GM19372 (cell line): ENCODE data around the gene SORBS2.

Source experiments
- ATAC-seq: cut with Tn5 transposase; IDR thresholded peaks from one replicate; pipeline ENCODE4 v1.9.1; 2021; ENCODE audit warnings: mild to moderate bottlenecking, low read depth, moderate library complexity; ENCODE audit not compliant: unreplicated experiment

Gene SORBS2

DNA sequence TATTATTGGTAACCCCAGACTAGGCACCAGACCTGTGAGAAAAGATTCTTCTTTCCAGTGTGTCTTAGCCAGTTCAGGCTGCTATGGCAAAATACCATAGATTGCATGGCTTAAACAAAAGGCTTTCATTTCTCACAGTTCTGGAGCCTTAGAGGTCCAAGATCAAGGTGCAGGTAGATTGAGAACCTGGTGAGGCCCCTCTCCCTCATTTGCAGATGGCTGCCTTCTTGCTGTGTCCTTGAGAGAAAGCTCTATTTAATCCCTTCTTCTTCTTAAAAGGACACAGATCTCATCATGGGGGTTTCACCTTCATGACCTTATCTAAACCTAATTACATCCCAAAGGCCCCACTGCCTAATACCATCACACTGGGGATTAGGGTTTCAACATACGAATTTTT is 273.2 kb downstream of the SORBS2 start:
- no peak for ATAC-seq

DNA sequence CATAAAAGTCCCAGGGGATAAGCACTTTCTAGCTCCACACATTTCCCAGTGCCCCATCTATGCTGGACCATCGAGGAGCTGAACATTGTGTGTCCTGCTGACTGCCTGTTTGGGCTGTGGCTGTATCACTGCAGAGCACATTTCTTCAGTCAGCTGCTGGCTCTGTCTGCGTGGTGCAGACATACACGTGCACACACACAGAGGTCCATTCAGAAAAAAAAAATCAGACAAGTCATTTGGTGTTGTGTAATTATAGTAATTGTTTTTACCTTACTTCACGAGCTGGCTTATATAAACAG is 275.6 kb downstream of the SORBS2 start:
- no peak for ATAC-seq

DNA sequence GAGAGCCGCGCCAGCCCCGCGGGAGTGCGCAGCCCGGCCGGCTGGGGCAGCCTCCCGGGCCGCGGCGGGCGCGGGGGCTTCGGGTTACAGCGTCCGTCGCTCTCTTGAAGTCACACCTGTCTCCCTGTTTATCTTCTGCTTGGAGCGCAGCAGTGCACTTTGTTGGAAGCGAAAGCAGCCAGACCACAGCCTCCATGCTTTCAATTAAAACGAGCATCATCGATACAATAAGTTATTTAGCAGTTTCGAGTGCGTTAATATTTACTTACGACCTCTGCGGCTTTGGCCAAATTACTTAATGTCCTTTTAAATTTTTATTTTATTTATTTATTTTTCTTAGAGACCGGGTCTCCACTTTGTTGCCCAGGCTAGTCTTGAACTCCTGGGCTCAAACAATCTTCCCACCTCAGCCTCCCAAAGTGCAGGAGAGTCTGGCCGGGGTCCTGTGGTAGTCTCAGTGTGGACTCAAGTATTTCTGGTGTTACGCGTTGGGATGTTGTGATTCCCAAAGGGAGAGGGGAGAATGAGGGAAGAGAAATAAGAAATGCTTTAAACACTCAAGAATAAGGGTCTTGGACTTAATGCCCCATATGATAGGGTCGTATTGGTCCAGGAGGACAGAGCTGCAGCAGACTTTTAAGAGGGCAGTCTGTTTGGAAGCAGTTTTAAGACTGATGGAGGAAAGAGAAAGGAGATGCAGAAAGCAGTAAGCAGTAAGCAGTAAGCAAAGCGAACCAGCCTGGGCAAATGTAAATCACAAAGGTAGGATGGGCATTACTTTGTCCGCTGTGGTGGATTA is 276.2 kb downstream of the SORBS2 start:
- ATAC-seq: no peak
